Tibial nerve (tissue), 4 donors: ENCODE data around the gene PDE3B. TPM values are rescaled to one million over a fixed set of nuclear protein-coding genes. Genes with fewer than 3 reads are reported as not detected.
"Not testable (repeated sequence)": the region's sequence is repeated elsewhere in the genome, so short reads cannot be mapped to it uniquely, and the experiment has no call there.

Experiments used
- DNase-seq, 2 donors: peaks; one replicate each; pipeline ENCODE4 v3.0.0-alpha.2; 2019; ENCODE audit warnings: low spot score in 2 of 2
- H3K27ac ChIP-seq, 4 donors: fragments of 200-600 bp; sonication (generic) in 3 of 4; one replicate each; pipeline ENCODE4 v1.5.1; 2017 to 2019; ENCODE audit warnings: mild to moderate bottlenecking in 1 of 4
- H3K27me3 ChIP-seq, 2 donors: fragments of 200-600 bp; sonication (generic) in 1 of 2; one replicate each; pipeline versions ENCODE4 v1.5.1 to v1.6.0; 2017 to 2019
- H3K36me3 ChIP-seq, 3 donors: fragments of 200-600 bp; sonication (generic); one replicate each; pipeline ENCODE4 v1.5.1; 2018 to 2019
- H3K4me1 ChIP-seq, 4 donors: fragments of 200-600 bp; sonication (generic) in 3 of 4; one replicate each; pipeline ENCODE4 v1.5.1; 2017 to 2019
- H3K4me3 ChIP-seq, 4 donors: fragments of 200-600 bp; sonication (generic) in 3 of 4; one replicate each; pipeline ENCODE4 v1.5.1; 2017 to 2019; ENCODE audit warnings: mild to moderate bottlenecking in 1 of 4, moderate library complexity in 1 of 4
- H3K9me3 ChIP-seq, 4 donors: fragments of 200-600 bp; sonication (generic) in 3 of 4; one replicate each; pipeline ENCODE4 v1.5.1; 2017 to 2019
- CTCF ChIP-seq, 5 experiments: fragments of 200-600 bp in 3 of 5; fragments of 450-650 bp in 2 of 5; sonication (generic) in 3 of 5; IDR thresholded peaks; one replicate each; pipeline ENCODE4 v1.5.1; 2016 to 2019; ENCODE audit warnings: antibody characterized with exemption in 5 of 5, mild to moderate bottlenecking in 3 of 5, moderate library complexity in 2 of 5
- EP300 ChIP-seq, 2 donors: sonication (generic); formaldehyde crosslinking; IDR thresholded peaks; one replicate each; pipeline ENCODE4 v1.6.1; 2017; ENCODE audit warnings: antibody characterized with exemption in 2 of 2, mild to moderate bottlenecking in 1 of 2
- POLR2A ChIP-seq, 2 donors: fragments of 450-650 bp; IDR thresholded peaks; one replicate each; pipeline ENCODE4 v1.6.1; 2017; ENCODE audit warnings: antibody characterized with exemption in 2 of 2, mild to moderate bottlenecking in 2 of 2, moderate library complexity in 2 of 2
- WGBS, 2 donors: methylation state at CpG; one replicate each; pipeline ENCODE4 v1.1.5; 2018; 5-methylcytosine and 5-hydroxymethylcytosine counted together
- total RNA-seq, 4 donors: library from RNA; depleted of rRNA; stranded (reverse); fragments of >200 nt; gene quantifications; one replicate each; pipeline ENCODE4 v1.1.0, GENCODE V29; 2016

PDE3B gene
- total RNA-seq, 4 donors from 2014 or later: 15.3 to 39.9 (median 26.4) TPM

- Histone ChIP-seq H3K4me1 (no peaks in the 10 kb centered on the region), H3K36me3 (no peaks in the 10 kb centered on the region), H3K9me3 (peaks cover 0 to 3% (median 0%) of the 10 kb centered on the region in 4 donors), H3K27me3 (no peaks in the 10 kb centered on the region), H3K4me3 (no peak overlapping the region), H3K27ac (no peak overlapping the region)
- TF ChIP-seq CTCF (IDR thresholded peaks at IDR 0.05) (no peak), POLR2A (IDR thresholded peaks at IDR 0.05) (no peak), EP300 (IDR thresholded peaks at IDR 0.05) (no peak)
- no peak for DNase-seq
Observed at GRCh38 chr11:14687456-14687855, 43.9 kb downstream of the PDE3B start.

- 45 to 50% methylated on average over 2 of the region's 2 CpGs for WGBS, 2 donors
- Histone ChIP-seq H3K4me1 (no peaks in the 10 kb centered on the region), H3K36me3 (no peaks in the 10 kb centered on the region), H3K9me3 (peaks cover 0 to 7% (median 0%) of the 10 kb centered on the region in 4 donors), H3K4me3 (no peak overlapping the region), H3K27me3 (no peaks in the 10 kb centered on the region), H3K27ac (no peak overlapping the region)
- DNase-seq: no peak
- TF ChIP-seq EP300 (IDR thresholded peaks at IDR 0.05): no peak
Observed at GRCh38 chr11:14687943-14688627, 44.5 kb downstream of the PDE3B start.

GRCh38 chr11:14695656-14696055 lies 52.1 kb downstream of the PDE3B start:
- H3K27me3 ChIP-seq, H3K4me3 ChIP-seq, DNase-seq, H3K4me1 ChIP-seq, H3K27ac ChIP-seq, H3K36me3 ChIP-seq: not testable (repeated sequence)
- WGBS, 2 donors: 79 to 92% methylated on average over 2 of the region's 2 CpGs
- peaks cover 0 to 18% (median 2%) of the 10 kb centered on the region in 4 donors for H3K9me3 ChIP-seq

- DNase-seq: no peak
- no peak for TF ChIP-seq EP300 (IDR thresholded peaks at IDR 0.05)
- no peak for TF ChIP-seq POLR2A (IDR thresholded peaks at IDR 0.05)
- no peak for TF ChIP-seq CTCF (IDR thresholded peaks at IDR 0.05)
- no peak overlapping the region for H3K27ac ChIP-seq
- H3K27me3 ChIP-seq: no peaks in the 10 kb centered on the region
- no peaks in the 10 kb centered on the region for H3K4me1 ChIP-seq
- no peak overlapping the region for H3K4me3 ChIP-seq
- H3K9me3 ChIP-seq: peaks cover 0 to 16% (median under 1%) of the 10 kb centered on the region in 4 donors
- no peaks in the 10 kb centered on the region for H3K36me3 ChIP-seq
- 48 to 67% methylated on average over 1 of the region's 1 CpG for WGBS, 2 donors
Observed at GRCh38 chr11:14698771-14699170, 55.2 kb downstream of the PDE3B start.

GRCh38 chr11:14700593-14700992 lies 57.0 kb downstream of the PDE3B start:
- Histone ChIP-seq H3K27me3 (no peaks in the 10 kb centered on the region), H3K27ac (no peak overlapping the region), H3K36me3 (no peaks in the 10 kb centered on the region), H3K4me3 (no peak overlapping the region), H3K9me3 (peaks cover 0 to 13% (median 2%) of the 10 kb centered on the region in 4 donors), H3K4me1 (no peaks in the 10 kb centered on the region)
- DNase-seq: no peak
- 49 to 51% methylated on average over 1 of the region's 1 CpG for WGBS, 2 donors
- TF ChIP-seq EP300 (IDR thresholded peaks at IDR 0.05): no peak
- TF ChIP-seq CTCF (IDR thresholded peaks at IDR 0.05): no peak
- TF ChIP-seq POLR2A (IDR thresholded peaks at IDR 0.05): no peak

GRCh38 chr11:14702760-14703159 lies 59.2 kb downstream of the PDE3B start:
- DNase-seq: no peak
- H3K4me3 ChIP-seq: no peak overlapping the region
- H3K27me3 ChIP-seq: no peaks in the 10 kb centered on the region
- H3K27ac ChIP-seq: no peak overlapping the region
- no peaks in the 10 kb centered on the region for H3K4me1 ChIP-seq
- H3K36me3 ChIP-seq: no peaks in the 10 kb centered on the region
- TF ChIP-seq EP300 (IDR thresholded peaks at IDR 0.05) (no peak), CTCF (IDR thresholded peaks at IDR 0.05) (no peak), POLR2A (IDR thresholded peaks at IDR 0.05) (no peak)
- 94 to 97% methylated on average over 1 of the region's 1 CpG for WGBS, 2 donors
- peaks cover 0 to 9% (median 2%) of the 10 kb centered on the region in 4 donors for H3K9me3 ChIP-seq
